Testis (tissue), 3 donors: ENCODE results near the gene IZUMO4. TPM values are rescaled to one million over a fixed set of nuclear protein-coding genes. Genes with fewer than 3 reads are reported as not detected.

Experiments
- DNase-seq: peaks from one replicate; pipeline ENCODE4 v3.0.0-alpha.2; 2019
- H3K27ac ChIP-seq, 2 donors: fragments of 200-600 bp; sonication (generic); one replicate each; pipeline ENCODE4 v1.5.1; 2019
- H3K27me3 ChIP-seq: fragments of 200-600 bp; sonication (generic); one replicate; pipeline ENCODE4 v1.5.1; 2019
- H3K36me3 ChIP-seq: fragments of 200-600 bp; sonication (generic); one replicate; pipeline ENCODE4 v1.5.1; 2017; ENCODE audit warnings: low read depth; ENCODE audit errors: missing control alignments
- H3K4me1 ChIP-seq: fragments of 200-600 bp; sonication (generic); one replicate; pipeline ENCODE4 v1.5.1; 2019
- H3K4me3 ChIP-seq, 2 donors: fragments of 200-600 bp; sonication (generic); one replicate each; pipeline ENCODE4 v1.5.1; 2017 to 2019
- H3K9me3 ChIP-seq: fragments of 200-600 bp; sonication (generic); one replicate; pipeline ENCODE4 v1.5.1; 2017
- CTCF ChIP-seq, 3 experiments: fragments of 450-650 bp in 2 of 3; fragments of 200-600 bp in 1 of 3; sonication (generic) in 1 of 3; IDR thresholded peaks; one replicate each; pipeline ENCODE4 v1.5.1; 2016 to 2019; ENCODE audit warnings: antibody characterized with exemption in 3 of 3, mild to moderate bottlenecking in 2 of 3, moderate library complexity in 1 of 3
- POLR2A ChIP-seq: fragments of 450-650 bp; IDR thresholded peaks from one replicate; pipeline ENCODE4 v1.6.1; 2017; ENCODE audit warnings: antibody characterized with exemption, mild to moderate bottlenecking, moderate library complexity
- WGBS, 2 donors: methylation state at CpG; one replicate each; pipeline ENCODE4 v1.1.5; 2018; 5-methylcytosine and 5-hydroxymethylcytosine counted together
- intact Hi-C: fragments of 100-400 bp; cut with DNase I; formaldehyde crosslinking; loops from one replicate; pipeline ENCODE4 v1.15.1; 2023; ENCODE audit warnings: low total_unique reads
- polyA plus RNA-seq: library from polyadenylated mRNA; stranded (reverse); fragments of 350-450 nt; fragmentation: Illumina TruSeq; extraction: RNeasy Lipid Tissue Mini Kit (QIAGEN cat#74804); gene quantifications from one replicate; pipeline ENCODE4 v1.2.3, GENCODE V29; 2014; ENCODE audit warnings: low read depth, low replicate concordance; ENCODE audit not compliant: insufficient read depth
- total RNA-seq, 2 donors: library from RNA; depleted of rRNA; stranded (reverse); fragments of >200 nt; gene quantifications; one replicate each; pipeline ENCODE4 v1.2.3, GENCODE V29; 2016

The IZUMO4 gene
- total and polyA plus RNA-seq, 3 donors from 2014 or later = 208 to 796 (median 276) TPM

- 95 to 97% methylated on average over 31 to 44 of the region's 44 CpGs for WGBS, 2 donors
- Histone ChIP-seq H3K9me3 (no peaks in the 10 kb centered on the region), H3K4me1 (no peaks in the 10 kb centered on the region), H3K36me3 (no peaks in the 10 kb centered on the region), H3K27ac (no peak overlapping the region), H3K4me3 (no peak overlapping the region), H3K27me3 (no peaks in the 10 kb centered on the region)
- intact Hi-C loops = loop anchor here (10.0 kb wide), 1 partner anchor 53 kb away; no protein-coding TSS in a partner anchor
- TF ChIP-seq POLR2A (no peak), CTCF (IDR thresholded peaks at IDR 0.05) (no peak)
- no peak for DNase-seq
Measured at GRCh38 chr19:2077833-2078619, 18.7 kb upstream of the IZUMO4 start.

- intact Hi-C loops = loop anchor here (10.0 kb wide), 1 partner anchor 54 kb away; no protein-coding TSS in a partner anchor
- Histone ChIP-seq H3K27ac (no peak overlapping the region), H3K27me3 (no peaks in the 10 kb centered on the region), H3K4me3 (no peak overlapping the region), H3K36me3 (no peaks in the 10 kb centered on the region), H3K9me3 (no peaks in the 10 kb centered on the region), H3K4me1 (peaks cover 6% of the 10 kb centered on the region)
- no peak for DNase-seq
- TF ChIP-seq POLR2A (no peak), CTCF (IDR thresholded peaks at IDR 0.05) (no peak)
- WGBS, 2 donors = 91 to 92% methylated on average over 20 to 32 of the region's 32 CpGs
Measured at GRCh38 chr19:2079076-2079864, 17.4 kb upstream of the IZUMO4 start.

- Histone ChIP-seq H3K27ac (no peak overlapping the region), H3K4me3 (no peak overlapping the region), H3K4me1 (peaks cover 6% of the 10 kb centered on the region), H3K9me3 (no peaks in the 10 kb centered on the region), H3K27me3 (no peaks in the 10 kb centered on the region), H3K36me3 (no peaks in the 10 kb centered on the region)
- WGBS, 2 donors = 90 to 97% methylated on average over 2 to 22 of the region's 23 CpGs
- DNase-seq = no peak
- no peak for TF ChIP-seq CTCF (IDR thresholded peaks at IDR 0.05)
- no peak for TF ChIP-seq POLR2A
- intact Hi-C loops = loop anchor here (10.0 kb wide), 1 partner anchor 55 kb away; no protein-coding TSS in a partner anchor
Measured at GRCh38 chr19:2079865-2080301, 16.8 kb upstream of the IZUMO4 start.

GRCh38 chr19:2080336-2080988, 16.3 kb upstream of the IZUMO4 start:
- H3K4me1 ChIP-seq = peaks cover 7% of the 10 kb centered on the region
- TF ChIP-seq POLR2A (no peak), CTCF (IDR thresholded peaks at IDR 0.05) (no peak)
- 89 to 91% methylated on average over 23 of the region's 23 CpGs for WGBS, 2 donors
- intact Hi-C loops = no loop called here
- no peaks in the 10 kb centered on the region for H3K9me3 ChIP-seq
- H3K36me3 ChIP-seq = no peaks in the 10 kb centered on the region
- no peak for DNase-seq
- no peak overlapping the region for H3K4me3 ChIP-seq
- no peak overlapping the region for H3K27ac ChIP-seq
- H3K27me3 ChIP-seq = no peaks in the 10 kb centered on the region
